ENCODE measurements around the gene PTPN13. TPM values are rescaled to one million over a fixed set of nuclear protein-coding genes. Genes with fewer than 3 reads are reported as not detected.

The PTPN13 gene
- total and polyA plus RNA-seq, 8 donors: 2.3 to 38.6 (median 5.4) TPM

GRCh38 chr4:86818211-86818610 lies 224.1 kb downstream of the PTPN13 start:
- Histone ChIP-seq H3K27me3 (no peaks in the 10 kb centered on the region), H3K4me1 (peaks cover 0 to 22% (median 4%) of the 10 kb centered on the region in 4 donors), H3K4me3 (no peak overlapping the region), H3K9me3 (peaks cover 0 to 13% (median 7%) of the 10 kb centered on the region in 4 donors), H3K36me3 (peaks cover 0 to 29% (median 20%) of the 10 kb centered on the region in 4 donors), H3K27ac (no peak overlapping the region)
- no peak for TF ChIP-seq POLR2A (IDR thresholded peaks at IDR 0.05)
- no peak for TF ChIP-seq CTCF (IDR thresholded peaks at IDR 0.05)
- TF ChIP-seq POLR2AphosphoS5 (IDR thresholded peaks at IDR 0.05): no peak
- no peak for TF ChIP-seq EP300 (IDR thresholded peaks at IDR 0.05)
- WGBS, 5 donors: 55 to 72% (median 64%) methylated on average over 2 of the region's 2 CpGs
- intact Hi-C loops (cut with DNase I; ENCODE audit: low total_unique reads): no loop called here
- no peak for DNase-seq

- H3K9me3 ChIP-seq: peaks cover 0 to 13% (median 7%) of the 10 kb centered on the region in 4 donors
- DNase-seq: peak in 1 of 2 donors; percentile 24
- no peak overlapping the region for H3K4me3 ChIP-seq
- TF ChIP-seq POLR2AphosphoS5 (IDR thresholded peaks at IDR 0.05) (no peak), CTCF (IDR thresholded peaks at IDR 0.05) (no peak), EP300 (IDR thresholded peaks at IDR 0.05) (no peak), POLR2A (IDR thresholded peaks at IDR 0.05) (no peak)
- no peak overlapping the region for H3K27ac ChIP-seq
- H3K4me1 ChIP-seq: peaks cover 0 to 22% (median 4%) of the 10 kb centered on the region in 4 donors
- WGBS, 5 donors: 79 to 97% (median 84%) methylated on average over 3 of the region's 3 CpGs
- H3K27me3 ChIP-seq: no peaks in the 10 kb centered on the region
- peaks cover 0 to 22% (median 17%) of the 10 kb centered on the region in 4 donors for H3K36me3 ChIP-seq
- intact Hi-C loops (cut with DNase I; ENCODE audit: low total_unique reads): no loop called here
These were observed 224.7 kb downstream of the PTPN13 start for GRCh38 chr4:86818841-86819240.

GRCh38 chr4:86819561-86819960 lies 225.4 kb downstream of the PTPN13 start:
- DNase-seq: no peak
- intact Hi-C loops (cut with DNase I; ENCODE audit: low total_unique reads): no loop called here
- TF ChIP-seq POLR2A (IDR thresholded peaks at IDR 0.05) (no peak), EP300 (IDR thresholded peaks at IDR 0.05) (no peak), CTCF (IDR thresholded peaks at IDR 0.05) (no peak), POLR2AphosphoS5 (IDR thresholded peaks at IDR 0.05) (no peak)
- peaks cover 0 to 15% (median 11%) of the 10 kb centered on the region in 4 donors for H3K36me3 ChIP-seq
- H3K4me3 ChIP-seq: no peak overlapping the region
- WGBS, 5 donors: 86 to 95% (median 92%) methylated on average over 7 of the region's 7 CpGs
- peaks cover 0 to 22% (median 4%) of the 10 kb centered on the region in 4 donors for H3K4me1 ChIP-seq
- peaks cover 0 to 13% (median 7%) of the 10 kb centered on the region in 4 donors for H3K9me3 ChIP-seq
- H3K27me3 ChIP-seq: no peaks in the 10 kb centered on the region
- H3K27ac ChIP-seq: no peak overlapping the region

- 0 to 56% (median 54%) methylated on average over 1 of the region's 1 CpG for WGBS, 5 donors
- intact Hi-C loops (cut with DNase I; ENCODE audit: low total_unique reads): no loop called here
- Histone ChIP-seq H3K9me3 (peaks cover 0 to 2% (median 0%) of the 10 kb centered on the region in 4 donors), H3K27ac (no peak overlapping the region), H3K4me1 (peaks cover 0 to 22% (median 4%) of the 10 kb centered on the region in 4 donors), H3K27me3 (no peaks in the 10 kb centered on the region), H3K4me3 (no peak overlapping the region), H3K36me3 (no peaks in the 10 kb centered on the region)
- DNase-seq: no peak
- TF ChIP-seq POLR2A (IDR thresholded peaks at IDR 0.05) (no peak), EP300 (IDR thresholded peaks at IDR 0.05) (no peak), CTCF (IDR thresholded peaks at IDR 0.05) (no peak), POLR2AphosphoS5 (IDR thresholded peaks at IDR 0.05) (no peak)
These were observed 227.0 kb downstream of the PTPN13 start for GRCh38 chr4:86821151-86821550.
